NOMO-1 treated with dmso at 0.1 percent for 144 hours (cell line): Measurements from ENCODE around the gene MAGI3.
"Not testable (repeated sequence)": the region's sequence is repeated elsewhere in the genome, so short reads cannot be mapped to it uniquely, and the experiment has no call there.

ENCODE experiments used
- DNase-seq: peaks from one replicate; lab custom pipeline; 2025; ENCODE audit not compliant: unreplicated experiment; lab: John Stamatoyannopoulos, UW

The MAGI3 gene

DNA sequence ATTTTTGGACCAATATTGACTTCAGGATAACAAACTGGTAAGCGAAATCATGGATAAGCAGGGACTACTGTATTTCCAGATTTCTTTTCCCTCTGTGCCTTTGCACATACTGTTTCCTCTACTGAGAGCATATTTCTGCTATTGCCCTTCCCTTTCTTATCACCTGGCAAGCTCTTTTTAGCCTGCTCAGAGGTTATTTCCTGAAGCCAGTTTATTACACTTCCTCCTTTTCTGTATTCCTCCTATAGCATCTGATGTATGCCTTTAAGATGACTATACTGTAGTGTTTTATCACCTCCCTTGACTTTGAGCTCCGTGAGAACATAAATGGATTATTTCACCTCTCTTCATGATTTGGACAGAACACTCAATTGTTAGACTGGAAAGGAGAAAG is 49.0 kb downstream of the MAGI3 start:
- no peak for DNase-seq

DNA sequence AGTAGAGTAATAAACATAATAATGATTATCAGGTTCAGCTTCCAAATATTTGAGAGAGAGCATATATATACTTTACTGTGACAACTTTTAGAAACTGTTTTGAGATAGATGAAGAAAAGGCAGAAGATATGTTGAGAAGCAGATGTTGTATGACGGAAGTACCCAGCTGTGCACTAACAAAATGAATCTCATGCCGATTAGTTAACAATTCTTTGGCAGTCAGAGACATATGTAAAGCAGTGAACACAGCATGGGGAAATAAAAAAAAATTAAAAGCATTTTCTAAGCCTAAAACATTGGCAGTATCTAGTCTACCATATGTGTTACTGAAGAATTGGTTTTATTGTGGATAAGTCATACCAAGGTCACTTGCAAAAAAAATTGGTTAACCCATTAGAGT is 51.8 kb downstream of the MAGI3 start:
- no peak for DNase-seq

- DNase-seq = no peak
Measured at GRCh38 chr1:113444857-113445256, 54.5 kb downstream of the MAGI3 start.

DNA sequence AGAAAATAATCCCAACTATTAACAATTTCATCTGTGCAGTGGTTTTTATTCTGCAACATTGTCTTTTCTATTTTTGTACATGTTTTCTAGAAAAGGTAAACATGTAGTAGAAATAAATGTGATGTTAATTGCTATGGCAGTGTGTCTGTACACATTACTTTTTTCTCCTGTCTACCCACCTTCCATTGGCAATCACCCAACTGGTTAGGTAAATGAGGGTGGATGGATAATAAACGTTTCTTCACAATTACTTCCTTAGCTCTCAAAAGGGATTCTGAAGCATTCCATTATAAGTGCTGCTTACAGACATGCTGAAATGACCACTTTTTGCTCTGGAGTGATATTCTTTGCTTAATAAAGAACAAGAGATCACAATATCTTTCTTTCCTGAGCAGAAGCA is 61.4 kb downstream of the MAGI3 start:
- DNase-seq = no peak

GRCh38 chr1:113452921-113453770 is 62.8 kb downstream of the MAGI3 start:
- DNase-seq = no peak

DNA sequence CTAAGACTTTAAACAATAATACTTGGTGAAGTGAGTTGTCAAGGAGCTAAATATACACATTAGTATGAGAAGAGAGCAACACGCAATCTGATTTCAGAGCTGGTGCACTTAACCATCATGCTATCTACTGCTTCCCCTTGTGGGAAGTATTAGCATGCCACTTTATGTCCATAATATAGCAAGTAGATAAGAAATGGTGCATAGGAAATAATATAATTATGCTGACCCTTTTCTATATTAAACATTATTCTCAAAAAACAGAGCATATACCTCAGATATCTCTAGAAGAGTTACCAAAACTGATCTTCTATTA is 63.4 kb downstream of the MAGI3 start:
- no peak for DNase-seq

DNA sequence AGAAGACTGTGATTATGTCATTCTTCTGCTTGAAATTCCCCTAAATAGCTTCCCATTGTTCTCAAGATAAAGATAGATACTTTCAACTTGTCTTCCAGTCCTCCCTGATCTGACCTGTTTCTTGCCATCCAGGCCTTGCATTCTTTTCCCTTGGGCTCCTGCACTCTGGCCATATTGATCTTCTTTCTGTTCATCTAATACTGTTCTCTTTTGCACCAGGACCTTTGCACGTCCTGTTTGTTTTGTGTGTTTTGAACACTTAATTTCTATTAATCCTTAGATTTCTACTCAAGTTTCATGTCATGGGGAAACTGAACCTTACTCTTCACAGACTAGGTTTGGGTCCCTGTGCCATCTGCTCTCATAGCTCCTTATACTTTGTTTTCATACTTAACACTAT is 65.1 kb downstream of the MAGI3 start:
- no peak for DNase-seq

DNA sequence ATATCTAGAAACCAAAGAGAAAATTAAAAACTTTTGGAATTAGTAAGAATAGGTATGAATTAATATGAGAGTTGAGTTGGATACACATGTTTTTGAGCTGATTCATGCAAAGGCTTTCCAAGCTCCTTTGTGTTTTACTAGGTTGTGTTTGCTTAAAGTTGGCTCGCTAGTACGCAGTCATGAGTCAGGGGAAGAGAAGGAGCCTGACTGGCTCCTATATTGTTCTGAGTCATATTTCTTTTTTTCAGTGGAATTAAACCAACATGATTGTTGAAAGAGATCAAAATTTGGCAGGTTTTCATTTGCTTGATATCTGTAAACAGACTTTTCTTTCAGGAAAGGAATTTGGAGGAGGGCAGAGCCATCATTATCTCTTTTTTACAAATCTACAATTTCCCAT is 66.7 kb downstream of the MAGI3 start:
- no peak for DNase-seq

GRCh38 chr1:113459279-113459678 is 69.0 kb downstream of the MAGI3 start:
- DNase-seq = no peak

DNA sequence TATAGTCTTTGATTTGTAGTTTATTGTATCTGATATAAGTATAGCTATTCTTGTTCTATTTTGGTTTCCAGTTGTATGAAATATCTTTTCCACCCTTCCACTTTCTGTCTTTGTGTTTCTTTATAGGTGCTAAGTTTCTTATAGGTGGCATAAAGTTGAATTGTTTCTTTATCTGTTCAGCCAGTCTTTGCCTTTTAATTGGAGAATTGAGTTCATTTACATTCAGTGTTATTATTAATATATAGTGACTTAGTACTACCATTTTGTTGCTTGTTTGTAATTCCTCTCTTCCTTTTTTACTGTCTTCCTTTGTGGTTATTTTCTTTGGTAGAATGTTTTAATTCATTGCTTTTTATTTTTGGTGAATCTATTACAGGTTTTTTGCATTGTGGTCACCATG is 77.7 kb downstream of the MAGI3 start:
- DNase-seq = no peak

DNA sequence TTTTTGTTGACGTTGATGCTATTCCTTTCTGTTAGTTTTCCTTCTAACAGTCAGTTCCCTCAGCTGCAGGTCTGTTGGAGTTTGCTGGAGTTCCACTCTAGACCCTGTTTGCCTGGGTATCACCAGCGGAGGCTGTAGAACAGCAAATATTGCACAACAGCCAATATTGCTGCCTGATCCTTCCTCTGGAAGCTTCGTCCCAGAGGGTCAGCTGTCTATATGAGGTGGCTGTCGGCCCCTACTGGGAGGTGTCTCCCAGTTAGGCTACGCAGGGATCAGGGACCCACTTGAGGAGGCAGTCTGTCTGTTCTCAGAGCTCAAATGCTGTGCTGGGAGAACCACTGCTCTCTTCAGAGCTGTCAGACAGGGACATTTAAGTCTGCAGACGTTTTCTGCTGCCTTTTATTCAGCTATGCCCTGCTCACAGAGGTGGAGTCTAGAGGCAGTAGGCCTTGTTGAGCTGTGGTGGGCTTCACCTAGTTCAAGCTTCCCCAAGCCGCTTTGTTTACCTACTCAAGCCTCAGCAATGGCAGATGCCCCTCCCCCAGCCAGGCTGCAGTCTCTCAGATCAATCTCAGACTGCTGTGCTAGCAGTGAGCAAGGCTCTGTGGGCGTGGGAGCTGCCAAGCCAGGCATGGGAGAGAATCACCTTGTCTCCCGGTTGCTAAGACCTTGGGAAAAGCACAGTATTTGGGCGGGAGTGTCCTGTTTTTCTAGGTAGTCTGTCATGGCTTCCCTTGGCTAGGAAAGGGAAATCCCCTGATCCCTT is 88.3 kb downstream of the MAGI3 start:
- not testable (repeated sequence) for DNase-seq

- DNase-seq = no peak
Measured at GRCh38 chr1:113479713-113480676, 89.7 kb downstream of the MAGI3 start.

DNA sequence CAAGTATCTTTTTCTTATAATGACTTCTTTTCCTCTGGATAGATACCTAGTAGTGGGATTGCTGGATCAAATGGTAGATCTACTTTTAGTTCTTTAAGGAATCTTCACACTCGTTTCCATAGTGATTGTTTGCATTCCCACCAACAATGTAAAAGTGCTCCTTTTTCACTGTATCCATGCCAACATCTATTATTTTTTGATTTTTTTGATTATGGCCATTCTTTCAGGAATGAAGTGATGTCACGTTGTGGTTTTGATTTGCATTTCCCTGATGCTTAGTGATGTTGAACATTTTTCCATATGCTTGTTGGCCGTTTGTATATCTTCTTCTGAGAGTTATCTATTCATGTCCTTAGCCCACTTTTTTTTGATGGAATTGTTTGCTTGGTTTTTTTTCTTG is 94.8 kb downstream of the MAGI3 start:
- DNase-seq = not testable (repeated sequence)

DNA sequence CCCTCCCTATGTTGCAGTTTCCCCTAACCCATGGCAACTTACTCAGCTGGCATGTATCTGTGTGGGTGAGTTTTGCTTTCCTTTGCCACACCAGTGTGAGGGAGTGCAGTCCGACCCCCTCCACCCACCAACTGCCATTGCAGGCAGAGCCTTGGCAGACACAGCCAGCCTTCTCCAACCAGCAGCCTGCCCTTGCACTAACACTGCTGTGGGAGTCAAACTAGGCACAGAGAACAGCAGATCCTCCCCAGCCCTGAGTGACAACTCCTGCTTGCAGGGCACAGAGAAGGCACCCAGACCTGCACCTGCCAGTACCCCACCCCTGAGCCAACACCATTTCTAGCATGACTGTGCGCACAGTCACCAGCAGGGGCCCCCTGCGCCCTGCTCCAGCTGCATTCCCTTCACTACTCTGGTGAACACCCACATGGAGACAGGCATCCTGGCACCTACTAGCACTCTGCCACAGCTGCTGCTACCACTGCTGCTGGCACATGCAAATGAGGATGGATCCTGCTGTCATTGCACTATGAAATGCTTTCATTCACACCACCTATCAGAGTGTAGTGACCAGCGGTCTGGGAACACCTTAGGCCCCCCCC is 98.4 kb downstream of the MAGI3 start:
- DNase-seq = no peak

GRCh38 chr1:113490384-113490783 is 100.1 kb downstream of the MAGI3 start:
- DNase-seq = no peak

- no peak for DNase-seq
Measured at GRCh38 chr1:113493533-113493932, 103.2 kb downstream of the MAGI3 start.

- DNase-seq = no peak
Measured at GRCh38 chr1:113505357-113505756, 115.0 kb downstream of the MAGI3 start.

GRCh38 chr1:113507552-113508214 is 117.4 kb downstream of the MAGI3 start:
- no peak for DNase-seq

GRCh38 chr1:113508364-113509164 is 118.2 kb downstream of the MAGI3 start:
- no peak for DNase-seq

- DNase-seq = not testable (repeated sequence)
Measured at GRCh38 chr1:113509766-113510165, 119.5 kb downstream of the MAGI3 start.
